ENCODE results near the gene TMC3.
"Not testable (repeated sequence)": the region's sequence is repeated elsewhere in the genome, so short reads cannot be mapped to it uniquely, and the experiment has no call there.

The TMC3 gene

GRCh38 chr15:81349271-81349670 lies 24.7 kb downstream of the TMC3 start:
- DNase-seq (ENCODE audit: low read depth) = no peak
- TF ChIP-seq CTCF (IDR thresholded peaks at IDR 0.05; ENCODE audit: low read length, missing control alignments) = no peak
- H3K4me3 ChIP-seq (replicated peaks; ENCODE audit: low read depth, low read length) = no peak overlapping the region

- DNase-seq (ENCODE audit: low read depth); H3K4me3 ChIP-seq (replicated peaks; ENCODE audit: low read depth, low read length): not testable (repeated sequence)
These were observed 25.3 kb downstream of the TMC3 start for GRCh38 chr15:81348691-81349090.

- no peak for DNase-seq (ENCODE audit: low read depth)
- no peak overlapping the region for H3K4me3 ChIP-seq (replicated peaks; ENCODE audit: low read depth, low read length)
- no peak for TF ChIP-seq CTCF (IDR thresholded peaks at IDR 0.05; ENCODE audit: low read length, missing control alignments)
These were observed 26.1 kb downstream of the TMC3 start for GRCh38 chr15:81347910-81348309.

- no peak for TF ChIP-seq CTCF (IDR thresholded peaks at IDR 0.05; ENCODE audit: low read length, missing control alignments)
- H3K4me3 ChIP-seq (replicated peaks; ENCODE audit: low read depth, low read length) = no peak overlapping the region
- DNase-seq (ENCODE audit: low read depth) = no peak
These were observed 27.4 kb downstream of the TMC3 start for GRCh38 chr15:81346611-81347010.

- no peak overlapping the region for H3K4me3 ChIP-seq (replicated peaks; ENCODE audit: low read depth, low read length)
- TF ChIP-seq CTCF (IDR thresholded peaks at IDR 0.05; ENCODE audit: low read length, missing control alignments) = no peak
- no peak for DNase-seq (ENCODE audit: low read depth)
These were observed 30.6 kb downstream of the TMC3 start for GRCh38 chr15:81343371-81343770.

- DNase-seq (ENCODE audit: low read depth) = no peak
- TF ChIP-seq CTCF (IDR thresholded peaks at IDR 0.05; ENCODE audit: low read length, missing control alignments) = no peak
- no peak overlapping the region for H3K4me3 ChIP-seq (replicated peaks; ENCODE audit: low read depth, low read length)
These were observed 32.7 kb downstream of the TMC3 start for GRCh38 chr15:81341351-81341750.

GRCh38 chr15:81339851-81340250 lies 34.2 kb downstream of the TMC3 start:
- DNase-seq (ENCODE audit: low read depth) = no peak
- TF ChIP-seq CTCF (IDR thresholded peaks at IDR 0.05; ENCODE audit: low read length, missing control alignments) = no peak
- H3K4me3 ChIP-seq (replicated peaks; ENCODE audit: low read depth, low read length) = no peak overlapping the region

GRCh38 chr15:81339321-81339720 lies 34.7 kb downstream of the TMC3 start:
- H3K4me3 ChIP-seq (replicated peaks; ENCODE audit: low read depth, low read length) = no peak overlapping the region
- no peak for DNase-seq (ENCODE audit: low read depth)
- TF ChIP-seq CTCF (IDR thresholded peaks at IDR 0.05; ENCODE audit: low read length, missing control alignments) = no peak
